GM11168 (cell line): Measurements from ENCODE around the gene CDHR4.
"Not testable (repeated sequence)": the region's sequence is repeated elsewhere in the genome, so short reads cannot be mapped to it uniquely, and the experiment has no call there.

Experiments
- in situ Hi-C: fragments of 300-500 bp; cut with MboI; formaldehyde crosslinking; loops from one replicate; pipeline ENCODE4 v1.12.0; 2022; ENCODE audit warnings: low sequenced_read_pairs; ENCODE audit not compliant: unreplicated experiment

CDHR4 gene

DNA sequence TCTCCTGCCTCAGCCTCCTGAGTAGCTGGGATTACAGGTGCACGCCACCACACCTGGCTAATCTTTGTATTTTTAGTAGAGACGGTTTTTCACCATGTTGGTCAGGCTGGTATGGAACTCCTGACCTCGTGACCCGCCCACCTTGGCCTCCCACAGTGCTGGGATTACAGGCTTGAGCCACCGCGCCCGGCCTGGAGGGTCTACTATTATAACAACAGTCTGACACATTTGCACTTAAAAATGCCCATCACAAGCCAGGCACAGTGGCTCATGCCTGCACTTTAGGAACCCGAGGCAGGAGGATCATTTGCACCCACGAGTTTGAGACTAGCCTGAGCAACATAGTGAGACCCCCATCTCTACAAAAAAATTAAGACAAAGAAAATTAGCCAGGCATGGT, 17.4 kb downstream of the CDHR4 start:
- in situ Hi-C loops: not testable (repeated sequence)

DNA sequence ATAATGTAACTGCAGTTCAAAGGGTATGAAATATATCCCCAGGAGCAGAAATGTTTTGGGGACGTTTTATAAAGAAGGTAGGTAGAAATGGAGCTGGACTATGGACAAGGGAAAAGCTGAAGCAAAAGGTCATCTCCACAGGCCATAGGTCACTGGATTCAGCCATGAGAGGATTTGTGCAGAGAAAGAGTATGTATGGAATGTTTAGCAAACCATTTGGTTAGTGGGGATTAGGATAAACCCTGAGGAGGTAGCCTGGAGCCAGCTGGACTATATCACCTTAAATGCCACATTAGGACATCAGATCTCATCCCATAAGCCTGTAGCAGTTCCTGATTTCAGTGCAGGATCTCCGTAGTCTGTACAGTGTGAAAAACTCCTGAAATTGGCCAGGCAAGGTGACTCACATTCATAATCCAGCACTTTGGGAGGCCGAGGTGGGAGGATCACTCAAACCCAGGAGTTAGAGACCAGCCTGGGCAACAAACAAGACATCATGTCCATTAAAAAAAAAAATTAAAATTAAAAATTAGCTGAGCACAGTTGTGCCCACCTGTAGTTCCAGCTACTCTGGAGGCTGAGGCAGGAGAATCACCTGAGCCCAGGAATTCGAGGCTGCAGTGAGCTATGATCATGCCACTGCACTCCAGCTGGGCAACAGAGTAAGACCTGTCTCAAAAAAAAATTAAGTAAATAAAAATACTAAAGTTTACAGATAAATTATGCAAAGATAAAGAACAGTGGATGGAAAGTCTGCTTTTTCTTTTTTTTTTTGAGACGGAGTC, 18.1 kb downstream of the CDHR4 start:
- in situ Hi-C loops: no loop called here

DNA sequence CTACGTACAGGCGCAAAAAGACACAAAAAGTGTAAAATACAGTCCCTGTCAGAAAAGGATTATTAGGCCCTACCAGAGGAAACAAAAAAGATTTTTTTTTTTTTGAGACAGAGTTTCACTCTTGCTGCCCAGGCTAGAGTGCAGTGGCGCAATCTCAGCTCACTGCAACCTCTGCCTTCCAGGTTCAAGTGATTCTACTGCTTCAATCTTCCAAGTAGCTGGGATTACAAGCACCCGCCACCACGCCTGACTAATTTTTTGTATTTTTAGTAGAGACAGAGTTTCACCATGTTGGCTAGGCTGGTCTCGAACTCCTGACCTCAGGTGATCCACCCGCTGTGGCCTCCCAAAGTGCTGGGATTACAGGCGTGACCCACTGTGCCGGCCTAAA, 18.7 kb downstream of the CDHR4 start:
- in situ Hi-C loops: not testable (repeated sequence)

DNA sequence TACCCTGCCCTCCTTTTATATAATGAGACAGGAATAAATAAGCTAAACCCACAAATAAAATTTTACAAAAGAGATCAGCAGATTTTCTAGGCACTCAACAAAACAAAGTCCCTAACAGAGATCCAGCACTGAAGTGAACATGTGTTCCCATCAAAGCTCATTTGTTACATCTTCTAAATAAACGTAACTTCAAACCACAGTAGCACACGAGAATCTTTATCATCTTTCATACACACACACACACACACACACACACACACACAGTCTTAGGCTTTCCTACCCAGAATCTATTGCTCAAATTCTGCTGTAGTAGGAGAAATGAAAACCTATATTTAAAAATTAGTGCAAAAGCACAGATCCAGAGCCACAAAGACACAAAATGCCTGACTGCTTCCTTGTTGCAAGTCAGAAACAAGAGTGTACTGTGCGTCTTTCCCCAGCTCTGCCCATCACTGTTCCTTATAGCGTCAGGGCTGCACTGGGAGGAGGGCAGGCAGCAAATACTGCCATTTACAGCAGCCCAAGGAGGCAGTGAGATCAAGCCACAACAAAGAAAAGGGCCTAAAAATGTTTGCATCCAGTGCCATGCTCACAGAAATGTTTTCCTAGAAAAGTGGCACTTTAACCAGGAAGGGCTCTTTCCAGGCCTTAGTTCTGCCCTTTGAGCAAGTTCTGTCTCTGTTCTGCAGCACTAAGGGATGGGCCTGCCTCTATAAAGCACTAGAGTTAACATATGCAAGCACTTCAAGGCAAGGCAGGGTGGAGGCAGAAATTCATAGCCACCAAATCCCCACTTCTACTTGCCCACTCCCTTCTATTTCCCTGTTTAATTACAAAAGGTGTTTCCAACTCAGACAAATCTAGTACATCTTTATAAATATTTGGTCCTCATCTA, 19.3 kb downstream of the CDHR4 start:
- in situ Hi-C loops: no loop called here

DNA sequence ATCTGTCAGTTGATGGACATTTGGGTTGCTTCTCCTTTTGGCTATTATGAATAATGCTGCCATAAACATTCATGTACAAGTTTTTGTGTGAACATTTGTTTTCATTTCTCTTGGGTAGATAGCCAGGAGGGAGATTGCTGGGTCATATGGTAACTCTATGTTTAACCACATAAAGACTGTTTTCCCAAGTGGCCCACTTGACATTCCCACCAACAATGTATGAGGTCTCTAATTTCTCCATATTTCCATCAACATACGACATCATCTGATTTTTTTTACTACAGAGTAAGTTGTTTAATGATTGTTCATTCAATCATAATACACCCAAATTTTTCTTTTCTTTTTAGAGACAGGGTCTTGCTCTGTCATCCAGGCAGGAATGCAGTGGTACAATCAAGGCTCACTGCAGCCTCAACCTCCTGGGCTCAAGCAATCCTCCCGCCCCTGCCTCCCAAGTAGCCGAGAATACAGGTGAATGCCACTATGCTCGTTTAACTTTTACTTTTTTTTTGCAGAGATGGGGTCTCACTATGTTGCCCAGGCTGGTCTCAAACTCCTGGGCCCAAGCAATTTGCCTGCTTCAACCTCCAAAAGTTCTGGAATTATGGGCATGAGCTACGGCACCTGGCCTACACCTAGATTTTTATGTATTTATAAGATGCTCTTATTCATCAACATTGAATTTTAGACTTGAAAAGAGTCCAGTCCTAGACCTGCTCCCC, 20.2 kb downstream of the CDHR4 start:
- in situ Hi-C loops: no loop called here

DNA sequence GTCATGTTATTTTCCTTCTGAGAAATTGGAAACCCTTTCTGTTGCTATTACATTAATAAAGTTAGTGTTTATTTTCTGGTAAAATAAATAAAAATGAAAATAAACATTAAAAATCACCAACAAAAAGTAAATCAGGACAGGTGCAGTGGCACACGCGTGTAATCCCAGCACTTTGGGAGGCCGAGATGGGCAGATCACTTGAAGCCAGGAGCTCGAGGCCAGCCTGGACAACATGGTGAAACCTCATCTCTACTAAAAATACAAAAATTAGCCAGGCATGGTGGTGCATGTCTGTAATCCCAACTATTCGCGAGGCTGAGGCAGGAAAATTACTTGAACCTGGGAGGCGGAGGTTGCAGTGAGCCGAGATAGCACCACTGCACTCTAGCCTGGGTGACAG, 23.6 kb downstream of the CDHR4 start:
- in situ Hi-C loops: not testable (repeated sequence)

DNA sequence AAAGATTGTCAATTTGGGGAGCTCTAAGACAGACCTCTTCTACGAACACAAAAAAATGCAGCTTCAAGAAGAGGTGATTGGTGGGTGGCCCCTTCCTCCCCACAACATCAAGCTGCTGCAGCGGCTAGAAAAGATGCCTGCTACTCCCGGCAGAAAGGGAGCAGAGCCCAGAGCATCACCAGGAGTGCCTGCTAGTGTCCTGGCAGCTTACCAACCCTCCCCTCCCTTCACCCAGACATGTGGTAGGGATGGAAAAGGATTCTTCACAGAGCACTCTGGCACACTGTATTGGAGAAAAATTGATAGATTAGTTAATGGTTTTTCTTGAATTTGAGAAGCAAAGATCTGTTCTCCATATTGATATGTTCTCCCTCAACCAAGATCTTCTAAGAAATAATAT, 24.1 kb downstream of the CDHR4 start:
- in situ Hi-C loops: no loop called here

DNA sequence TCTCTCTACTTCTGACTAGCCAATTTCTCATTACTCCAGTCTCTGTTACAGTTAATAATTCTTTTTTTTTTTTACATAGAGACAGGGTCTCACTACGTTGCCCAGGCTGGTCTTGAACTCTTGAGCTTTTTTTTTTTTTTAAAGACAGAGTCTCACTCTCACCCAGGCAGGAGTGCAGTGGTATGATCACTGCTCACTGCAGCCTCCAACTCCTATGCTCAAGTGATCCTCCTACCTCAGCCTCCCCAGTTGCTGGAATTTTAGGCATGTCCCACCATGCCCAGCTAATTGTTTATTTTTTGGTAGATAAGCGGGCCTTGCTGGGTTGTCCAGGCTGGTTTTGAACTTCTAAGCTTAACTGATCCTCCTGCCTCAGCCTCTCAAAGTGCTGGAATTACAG, 27.0 kb downstream of the CDHR4 start:
- in situ Hi-C loops: no loop called here

DNA sequence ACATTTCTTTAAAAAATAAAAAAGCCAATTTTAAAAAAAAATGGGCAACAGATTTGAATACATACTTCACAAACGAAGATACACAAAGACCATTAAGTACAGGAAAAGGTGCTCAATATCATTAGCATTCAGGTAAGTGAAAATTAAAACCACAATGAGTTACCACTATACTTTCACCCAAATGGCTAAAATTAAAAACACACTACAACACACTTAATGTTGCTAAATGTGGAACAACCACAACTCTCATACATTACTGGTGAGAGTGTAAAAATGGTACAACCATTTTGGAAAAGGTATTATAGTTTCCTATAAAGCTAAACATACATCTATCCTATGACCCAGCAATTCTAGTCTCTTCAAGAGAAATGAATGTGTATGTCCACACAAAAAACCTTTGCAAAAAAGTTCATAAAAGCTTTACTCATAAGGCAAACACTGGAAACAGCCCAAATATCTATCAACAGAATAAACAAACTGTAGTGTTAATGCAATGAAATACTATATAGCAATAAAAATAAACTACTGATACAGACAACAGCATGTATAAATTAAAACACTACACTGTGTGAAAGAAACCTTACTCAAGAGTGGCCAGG, 28.2 kb downstream of the CDHR4 start:
- in situ Hi-C loops: no loop called here

DNA sequence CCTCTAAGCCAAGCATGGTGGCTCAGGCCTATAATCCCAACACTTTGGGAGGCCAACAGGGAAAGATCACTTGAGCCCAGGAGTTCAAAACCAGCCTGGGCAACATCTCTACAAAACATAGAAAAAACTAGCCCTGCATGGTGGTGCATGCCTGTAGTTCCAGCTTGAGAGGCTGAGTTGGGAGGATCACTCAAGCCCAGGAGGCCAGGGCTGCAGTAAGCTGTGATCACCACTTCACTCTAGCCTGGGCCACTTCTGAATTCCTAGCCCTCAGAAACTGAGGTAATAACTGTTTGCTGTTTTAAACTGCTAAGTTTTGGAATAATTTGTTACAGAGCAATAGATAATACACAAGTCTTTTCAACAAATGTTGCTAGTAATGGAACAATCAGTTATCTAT, 29.7 kb downstream of the CDHR4 start:
- in situ Hi-C loops: no loop called here

DNA sequence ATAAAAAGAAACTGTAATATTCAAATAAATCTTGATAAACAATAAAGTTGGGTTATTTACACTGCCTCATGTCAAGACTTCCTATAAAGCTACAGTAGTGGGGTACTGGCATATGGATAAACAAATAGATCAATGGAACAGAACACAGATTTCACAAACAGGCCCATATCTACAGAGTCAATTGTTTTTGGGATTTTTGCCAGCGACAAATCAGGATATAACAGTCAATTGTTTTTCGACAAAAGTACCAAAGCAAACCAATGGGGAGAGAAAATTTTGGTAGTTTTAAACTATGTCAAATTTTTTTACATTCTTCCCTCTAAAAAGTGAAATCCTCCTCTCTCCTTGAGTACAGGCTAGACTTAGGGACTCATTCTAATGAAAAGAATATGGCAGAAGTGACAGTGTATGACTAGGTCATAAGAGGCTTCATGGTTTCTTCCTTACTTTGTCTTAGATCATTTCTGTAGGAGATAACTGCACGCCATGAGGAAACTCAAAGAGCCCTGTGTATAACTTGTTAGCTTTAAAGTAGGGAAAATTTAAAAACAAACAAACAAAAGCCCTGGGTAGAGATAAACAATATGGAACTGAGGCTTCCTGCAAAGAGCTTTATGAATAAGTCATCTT, 30.3 kb downstream of the CDHR4 start:
- in situ Hi-C loops: no loop called here

DNA sequence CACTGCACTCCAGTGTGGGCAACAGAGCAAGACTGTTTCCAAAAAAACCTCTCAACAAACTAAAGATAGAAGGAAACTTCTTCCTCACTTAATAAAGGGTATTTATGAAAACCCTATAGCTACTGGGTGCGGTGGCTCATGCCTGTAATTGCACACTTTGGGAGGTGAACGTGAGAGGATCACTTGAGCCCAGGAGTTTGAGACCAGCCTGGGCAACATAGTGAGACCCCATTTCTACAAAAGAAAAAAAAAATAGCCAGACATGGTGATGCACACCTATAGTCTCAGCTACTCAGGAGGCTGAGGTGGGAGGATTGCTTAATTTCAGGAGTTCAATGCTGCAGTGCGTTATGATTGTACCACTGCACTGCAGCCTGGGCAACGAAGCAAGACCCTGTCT, 35.7 kb downstream of the CDHR4 start:
- in situ Hi-C loops: no loop called here

DNA sequence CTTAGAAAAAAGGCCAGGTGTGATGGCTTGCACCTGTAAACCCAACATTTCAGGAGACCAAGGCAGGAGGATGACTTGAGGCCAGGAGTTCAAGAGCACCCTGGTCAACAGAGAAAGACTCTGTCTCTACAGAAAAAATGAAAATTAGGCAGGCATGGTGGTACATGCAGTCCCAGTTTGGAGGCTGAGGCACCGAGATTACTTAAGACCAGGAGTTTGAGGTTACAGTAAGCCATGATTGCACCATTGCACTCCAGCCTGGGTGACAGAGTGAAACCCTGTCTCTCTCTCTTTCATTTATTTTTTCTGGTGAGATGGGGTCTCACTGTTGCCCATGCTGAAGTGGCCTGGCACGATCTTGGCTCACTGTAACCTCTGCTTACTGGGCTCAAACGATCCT, 38.0 kb downstream of the CDHR4 start:
- in situ Hi-C loops: no loop called here

DNA sequence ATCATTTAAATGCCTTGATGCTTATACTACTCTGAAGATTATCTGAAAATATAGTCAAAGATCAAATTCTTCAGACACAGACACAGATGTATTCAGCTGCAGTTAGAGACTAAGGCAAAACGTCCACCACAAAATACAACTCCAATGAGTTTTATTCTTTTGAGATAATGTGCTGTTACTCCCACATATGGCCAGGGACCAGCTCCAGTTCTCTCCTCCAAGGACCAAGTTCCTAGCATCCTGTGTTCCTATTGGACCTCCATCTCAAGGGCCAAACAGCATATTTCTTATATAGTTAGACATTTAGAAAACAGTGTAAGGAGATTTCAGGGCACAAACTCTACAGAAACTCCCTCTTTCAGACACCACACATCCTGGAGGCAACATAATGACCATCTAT, 40.4 kb downstream of the CDHR4 start:
- in situ Hi-C loops: no loop called here

DNA sequence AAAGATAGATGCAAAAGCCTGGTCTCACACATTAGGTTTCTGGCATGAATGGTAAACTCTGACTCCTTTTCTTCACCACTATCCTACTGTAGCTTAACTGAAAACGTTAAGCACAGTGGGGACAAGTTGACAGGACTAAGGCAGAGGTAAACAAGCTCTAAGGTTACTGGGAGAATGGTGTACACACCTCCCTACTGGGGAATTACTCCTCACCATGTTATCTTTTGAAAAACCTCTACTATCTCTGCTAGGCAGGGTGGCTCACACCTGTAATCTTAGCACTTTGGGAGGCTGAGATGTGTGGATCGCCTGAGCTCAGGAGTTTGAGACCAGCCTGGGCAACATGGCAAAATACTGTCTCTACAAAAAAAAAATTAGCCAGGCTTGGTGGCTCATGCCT, 42.5 kb downstream of the CDHR4 start:
- in situ Hi-C loops: no loop called here

DNA sequence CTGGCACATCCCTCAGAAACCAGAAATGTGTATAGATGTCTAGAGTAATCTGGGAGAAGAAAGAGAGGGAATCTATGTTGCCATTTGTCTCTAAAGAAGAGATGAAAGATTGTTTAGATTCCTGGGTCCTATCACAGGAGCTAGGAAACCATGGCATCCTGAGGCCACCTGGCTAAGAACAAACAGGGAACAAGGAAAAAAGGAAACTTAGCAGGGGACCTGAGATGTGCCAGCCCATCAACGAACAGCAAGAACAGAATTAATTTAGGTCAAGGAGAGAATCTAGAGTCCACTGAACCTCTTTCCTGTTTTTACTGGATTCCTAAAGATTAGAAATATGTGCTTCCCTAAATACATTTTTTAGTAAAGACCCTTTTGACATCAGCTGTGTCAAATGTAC, 43.6 kb downstream of the CDHR4 start:
- in situ Hi-C loops: no loop called here

DNA sequence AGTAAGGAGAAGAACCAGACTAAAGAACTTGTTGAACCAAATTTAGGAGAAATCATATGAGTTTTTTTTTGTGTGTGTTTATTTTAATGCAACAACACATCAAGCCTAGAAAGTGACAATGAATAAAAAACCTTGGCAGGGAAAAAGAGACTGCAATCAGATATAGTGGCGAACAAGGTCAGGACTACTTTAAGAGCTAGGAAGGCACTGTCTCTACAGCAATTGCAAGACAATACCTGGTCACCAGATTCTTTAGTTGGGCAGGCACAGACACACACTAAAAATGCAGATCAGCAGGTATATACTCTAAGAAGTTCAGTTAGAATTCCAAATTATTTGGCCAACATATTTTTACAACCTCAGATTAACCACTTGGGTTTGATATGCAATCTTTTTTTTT, 45.1 kb downstream of the CDHR4 start:
- in situ Hi-C loops: no loop called here

DNA sequence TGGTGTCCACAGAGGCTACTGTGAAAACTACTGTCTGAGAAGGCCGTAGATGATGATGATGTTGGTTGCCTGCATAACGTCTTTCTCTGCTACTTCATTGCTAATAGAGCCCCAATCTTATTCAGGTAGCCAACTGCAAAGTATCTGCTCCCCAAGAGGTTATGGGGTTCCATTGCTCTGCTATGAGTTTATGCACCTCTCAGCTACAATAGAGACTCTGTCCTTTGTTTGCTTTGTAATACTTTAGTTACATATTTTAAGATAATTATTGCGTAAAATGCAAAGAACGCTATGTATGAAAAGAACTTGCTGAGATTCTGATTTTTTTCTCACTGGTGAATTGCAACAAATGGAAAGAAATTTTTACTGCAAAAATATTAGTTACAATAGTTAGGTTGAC, 48.2 kb downstream of the CDHR4 start:
- in situ Hi-C loops: no loop called here

DNA sequence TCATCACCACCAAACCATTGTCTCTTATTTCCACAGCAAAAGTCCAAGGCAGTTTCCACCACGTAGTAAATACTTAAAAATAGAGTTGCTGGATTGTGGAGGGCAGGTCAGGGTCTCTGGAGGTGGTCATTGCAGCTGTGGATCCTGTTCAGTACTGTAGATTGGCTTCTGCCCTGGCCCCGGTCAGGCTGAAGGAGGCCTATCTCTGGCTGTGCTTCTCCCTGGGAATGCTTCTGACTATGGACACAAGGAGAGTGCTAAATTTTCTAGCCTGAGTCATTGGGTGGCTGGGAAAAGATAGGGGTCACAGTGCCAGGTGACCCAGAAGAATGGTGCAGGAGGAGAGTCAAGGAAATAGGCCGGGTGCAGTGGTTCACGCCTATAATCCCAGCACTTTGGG, 49.6 kb downstream of the CDHR4 start:
- in situ Hi-C loops: no loop called here

DNA sequence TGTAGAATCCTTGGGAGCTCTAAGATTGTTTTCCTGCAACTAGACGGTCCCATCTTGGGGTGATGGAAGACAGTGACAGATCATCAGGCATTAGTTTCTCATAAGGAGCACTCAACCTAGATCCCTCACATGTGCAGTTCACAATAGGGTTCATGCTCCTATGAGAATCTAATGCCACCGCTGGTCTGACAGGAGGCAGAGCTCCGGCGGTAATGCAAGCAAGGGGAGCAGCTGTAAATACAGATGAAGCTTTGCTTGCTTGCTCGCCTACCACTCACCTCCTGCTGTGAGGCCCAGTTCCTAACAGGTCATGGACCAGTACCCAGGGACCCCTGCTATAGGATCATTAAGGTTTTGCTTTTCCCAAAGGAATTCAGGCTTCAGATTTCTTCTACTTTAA, 50.8 kb downstream of the CDHR4 start:
- in situ Hi-C loops: not testable (repeated sequence)
